ENCODE measurements around the gene KRTAP5-3.

The KRTAP5-3 gene

GRCh38 chr11:1567052-1567720, 41.1 kb downstream of the KRTAP5-3 start:
- Histone ChIP-seq H3K27ac (ENCODE audit: insufficient read depth in 1 of 2, low read depth in 1 of 2, low read length in 2 of 2, poor library complexity in 1 of 2, severe bottlenecking in 2 of 2) (no peak overlapping the region), H3K4me3 (ENCODE audit: control insufficient read depth in 1 of 7, extremely low read depth in 1 of 7, insufficient read depth in 4 of 7, low read depth in 2 of 7, low read length in 6 of 7) (no peak overlapping the region), H3K36me3 (ENCODE audit: control insufficient read depth in 4 of 4, insufficient read depth in 4 of 4, low read length in 3 of 4) (no peaks in the 10 kb centered on the region), H3K9me3 (ENCODE audit: control extremely low read depth in 1 of 5, control insufficient read depth in 4 of 5, insufficient read depth in 2 of 5, low read depth in 1 of 5, low read length in 4 of 5) (no peaks in the 10 kb centered on the region), H3K27me3 (replicated peaks in 2 of 5; ENCODE audit: control insufficient read depth in 4 of 5, insufficient read depth in 5 of 5, low read length in 4 of 5) (peaks cover 0 to 89% (median 23%) of the 10 kb centered on the region in 5 experiments), H3K4me1 (ENCODE audit: control extremely low read depth in 1 of 4, control insufficient read depth in 4 of 4, insufficient read depth in 4 of 4, low read length in 3 of 4) (peaks cover 0 to 9% (median 8%) of the 10 kb centered on the region in 4 experiments)
- CTCF ChIA-PET: no interaction called here
- DNase-seq: no peak
- POLR2A ChIA-PET: interaction anchor here (0.5 kb wide), 1 partner anchor 9 kb away, joined by 3 read pairs; no protein-coding TSS in a partner anchor
- WGBS (ENCODE audit: insufficient coverage): 86% methylated on average over 13 of the region's 13 CpGs

GRCh38 chr11:1566381-1567051, 41.7 kb downstream of the KRTAP5-3 start:
- Histone ChIP-seq H3K4me3 (ENCODE audit: control insufficient read depth in 1 of 7, extremely low read depth in 1 of 7, insufficient read depth in 4 of 7, low read depth in 2 of 7, low read length in 6 of 7) (no peak overlapping the region), H3K36me3 (ENCODE audit: control insufficient read depth in 4 of 4, insufficient read depth in 4 of 4, low read length in 3 of 4) (no peaks in the 10 kb centered on the region), H3K27ac (ENCODE audit: insufficient read depth in 1 of 2, low read depth in 1 of 2, low read length in 2 of 2, poor library complexity in 1 of 2, severe bottlenecking in 2 of 2) (no peak overlapping the region), H3K4me1 (ENCODE audit: control extremely low read depth in 1 of 4, control insufficient read depth in 4 of 4, insufficient read depth in 4 of 4, low read length in 3 of 4) (peaks cover 0 to 9% (median 8%) of the 10 kb centered on the region in 4 experiments), H3K27me3 (replicated peaks in 2 of 5; ENCODE audit: control insufficient read depth in 4 of 5, insufficient read depth in 5 of 5, low read length in 4 of 5) (peaks cover 0 to 95% (median 23%) of the 10 kb centered on the region in 5 experiments), H3K9me3 (ENCODE audit: control extremely low read depth in 1 of 5, control insufficient read depth in 4 of 5, insufficient read depth in 2 of 5, low read depth in 1 of 5, low read length in 4 of 5) (no peaks in the 10 kb centered on the region)
- WGBS (ENCODE audit: insufficient coverage): 80% methylated on average over 15 of the region's 20 CpGs
- DNase-seq: no peak
- POLR2A ChIA-PET: interaction anchor here (0.5 to 0.7 kb wide), 2 partner anchors 9 to 22 kb away, joined by 3 read pairs; no protein-coding TSS in a partner anchor
- CTCF ChIA-PET: interaction anchor here (0.6 to 2.6 kb wide), 4 partner anchors 8 to 402 kb away, joined by 3 to 20 read pairs (median 4); no protein-coding TSS in a partner anchor

GRCh38 chr11:1565904-1566247, 42.4 kb downstream of the KRTAP5-3 start:
- 71% methylated on average over 2 of the region's 5 CpGs for WGBS (ENCODE audit: insufficient coverage)
- H3K27ac ChIP-seq (ENCODE audit: insufficient read depth in 1 of 2, low read depth in 1 of 2, low read length in 2 of 2, poor library complexity in 1 of 2, severe bottlenecking in 2 of 2): no peak overlapping the region
- ChIA-PET CTCF (interaction anchor here (0.6 to 2.6 kb wide), 5 partner anchors 9 to 402 kb away, joined by 3 to 20 read pairs (median 4); no protein-coding TSS in a partner anchor), POLR2A (interaction anchor here (0.6 to 0.7 kb wide), 2 partner anchors 11 to 23 kb away, joined by 3 read pairs; no protein-coding TSS in a partner anchor)
- no peaks in the 10 kb centered on the region for H3K9me3 ChIP-seq (ENCODE audit: control extremely low read depth in 1 of 5, control insufficient read depth in 4 of 5, insufficient read depth in 2 of 5, low read depth in 1 of 5, low read length in 4 of 5)
- peaks cover 0 to 92% (median 23%) of the 10 kb centered on the region in 5 experiments for H3K27me3 ChIP-seq (replicated peaks in 2 of 5; ENCODE audit: control insufficient read depth in 4 of 5, insufficient read depth in 5 of 5, low read length in 4 of 5)
- no peaks in the 10 kb centered on the region for H3K36me3 ChIP-seq (ENCODE audit: control insufficient read depth in 4 of 4, insufficient read depth in 4 of 4, low read length in 3 of 4)
- peaks cover 0 to 3% (median 1%) of the 10 kb centered on the region in 4 experiments for H3K4me1 ChIP-seq (ENCODE audit: control extremely low read depth in 1 of 4, control insufficient read depth in 4 of 4, insufficient read depth in 4 of 4, low read length in 3 of 4)
- no peak overlapping the region for H3K4me3 ChIP-seq (ENCODE audit: control insufficient read depth in 1 of 7, extremely low read depth in 1 of 7, insufficient read depth in 4 of 7, low read depth in 2 of 7, low read length in 6 of 7)
- DNase-seq: no peak

DNA sequence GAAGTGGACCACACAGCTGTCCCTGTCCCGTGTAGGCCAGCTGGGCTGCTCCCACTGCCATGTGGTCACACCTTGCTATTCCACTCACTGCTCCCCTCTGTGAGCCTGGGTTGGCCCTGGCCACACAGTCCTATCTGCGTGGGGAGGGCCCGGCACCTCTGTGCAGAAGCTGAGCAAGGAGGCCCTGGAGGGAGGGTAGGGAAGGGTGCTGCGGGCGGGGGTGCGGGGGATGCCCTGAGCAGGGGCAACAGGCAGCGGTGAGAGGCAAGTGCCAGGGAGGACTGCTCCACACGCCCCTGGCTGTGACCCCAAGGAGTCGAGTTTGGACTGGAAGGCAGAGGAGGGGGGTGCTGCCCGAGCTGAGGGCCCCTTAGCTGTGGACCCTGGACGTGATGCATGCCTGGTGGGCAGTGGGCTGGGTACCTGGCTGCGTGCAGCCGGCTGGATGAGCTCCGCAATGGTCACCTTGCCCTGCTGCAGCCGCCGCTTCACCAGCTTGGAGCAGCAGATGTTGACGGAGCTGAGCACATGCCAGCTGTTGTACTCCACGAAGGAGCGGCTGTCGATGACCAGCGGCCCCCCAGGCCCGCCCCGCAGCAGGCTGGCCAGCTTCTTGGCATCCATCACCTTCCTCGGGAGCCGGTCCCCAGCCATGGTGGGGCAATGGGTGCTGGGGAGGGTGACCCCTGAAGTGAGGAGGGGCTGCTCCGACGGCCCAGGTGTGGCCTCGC, 42.9 kb downstream of the KRTAP5-3 start:
- DNase-seq: no peak
- 84% methylated on average over 25 of the region's 28 CpGs for WGBS (ENCODE audit: insufficient coverage)
- Histone ChIP-seq H3K4me1 (ENCODE audit: control extremely low read depth in 1 of 4, control insufficient read depth in 4 of 4, insufficient read depth in 4 of 4, low read length in 3 of 4) (no peaks in the 10 kb centered on the region), H3K4me3 (ENCODE audit: control insufficient read depth in 1 of 7, extremely low read depth in 1 of 7, insufficient read depth in 4 of 7, low read depth in 2 of 7, low read length in 6 of 7) (no peak overlapping the region), H3K27me3 (replicated peaks in 2 of 5; ENCODE audit: control insufficient read depth in 4 of 5, insufficient read depth in 5 of 5, low read length in 4 of 5) (peaks cover 0 to 92% (median 19%) of the 10 kb centered on the region in 5 experiments), H3K9me3 (ENCODE audit: control extremely low read depth in 1 of 5, control insufficient read depth in 4 of 5, insufficient read depth in 2 of 5, low read depth in 1 of 5, low read length in 4 of 5) (no peaks in the 10 kb centered on the region), H3K27ac (ENCODE audit: insufficient read depth in 1 of 2, low read depth in 1 of 2, low read length in 2 of 2, poor library complexity in 1 of 2, severe bottlenecking in 2 of 2) (no peak overlapping the region), H3K36me3 (ENCODE audit: control insufficient read depth in 4 of 4, insufficient read depth in 4 of 4, low read length in 3 of 4) (no peaks in the 10 kb centered on the region)
- ChIA-PET POLR2A (interaction anchor here (0.6 kb wide), 1 partner anchor 10 kb away, joined by 3 read pairs; no protein-coding TSS in a partner anchor), CTCF (interaction anchor here (1.2 to 2.6 kb wide), 4 partner anchors 9 to 12 kb away, joined by 4 to 20 read pairs (median 6); no protein-coding TSS in a partner anchor)

GRCh38 chr11:1564535-1565172, 43.6 kb downstream of the KRTAP5-3 start:
- ChIA-PET POLR2A (interaction anchor here (1.7 kb wide), 1 partner anchor 10 kb away, joined by 6 read pairs; no protein-coding TSS in a partner anchor), CTCF (interaction anchor here (1.7 to 2.6 kb wide), 2 partner anchors 10 to 12 kb away, joined by 7 to 20 read pairs; no protein-coding TSS in a partner anchor)
- WGBS (ENCODE audit: insufficient coverage): 22% methylated on average over 13 of the region's 16 CpGs
- no peak overlapping the region for H3K4me3 ChIP-seq (ENCODE audit: control insufficient read depth in 1 of 7, extremely low read depth in 1 of 7, insufficient read depth in 4 of 7, low read depth in 2 of 7, low read length in 6 of 7)
- no peak overlapping the region for H3K27ac ChIP-seq (ENCODE audit: insufficient read depth in 1 of 2, low read depth in 1 of 2, low read length in 2 of 2, poor library complexity in 1 of 2, severe bottlenecking in 2 of 2)
- DNase-seq: peak; percentile 35 to 73 (median 61)
- no peaks in the 10 kb centered on the region for H3K4me1 ChIP-seq (ENCODE audit: control extremely low read depth in 1 of 4, control insufficient read depth in 4 of 4, insufficient read depth in 4 of 4, low read length in 3 of 4)
- H3K27me3 ChIP-seq (replicated peaks in 2 of 5; ENCODE audit: control insufficient read depth in 4 of 5, insufficient read depth in 5 of 5, low read length in 4 of 5): peaks cover 0 to 92% (median 15%) of the 10 kb centered on the region in 5 experiments
- no peaks in the 10 kb centered on the region for H3K9me3 ChIP-seq (ENCODE audit: control extremely low read depth in 1 of 5, control insufficient read depth in 4 of 5, insufficient read depth in 2 of 5, low read depth in 1 of 5, low read length in 4 of 5)
- H3K36me3 ChIP-seq (ENCODE audit: control insufficient read depth in 4 of 4, insufficient read depth in 4 of 4, low read length in 3 of 4): no peaks in the 10 kb centered on the region

- no peaks in the 10 kb centered on the region for H3K9me3 ChIP-seq (ENCODE audit: control extremely low read depth in 1 of 5, control insufficient read depth in 4 of 5, insufficient read depth in 2 of 5, low read depth in 1 of 5, low read length in 4 of 5)
- WGBS (ENCODE audit: insufficient coverage): 76% methylated on average over 24 of the region's 29 CpGs
- ChIA-PET CTCF (interaction anchor here (1.7 to 2.6 kb wide), 2 partner anchors 10 to 11 kb away, joined by 7 to 20 read pairs; no protein-coding TSS in a partner anchor), POLR2A (interaction anchor here (0.8 to 1.7 kb wide), 2 partner anchors 9 to 11 kb away, joined by 3 to 6 read pairs; no protein-coding TSS in a partner anchor)
- no peak for DNase-seq
- H3K4me1 ChIP-seq (ENCODE audit: control extremely low read depth in 1 of 4, control insufficient read depth in 4 of 4, insufficient read depth in 4 of 4, low read length in 3 of 4): no peaks in the 10 kb centered on the region
- H3K27me3 ChIP-seq (replicated peaks in 2 of 5; ENCODE audit: control insufficient read depth in 4 of 5, insufficient read depth in 5 of 5, low read length in 4 of 5): peaks cover 0 to 92% (median 13%) of the 10 kb centered on the region in 5 experiments
- no peak overlapping the region for H3K4me3 ChIP-seq (ENCODE audit: control insufficient read depth in 1 of 7, extremely low read depth in 1 of 7, insufficient read depth in 4 of 7, low read depth in 2 of 7, low read length in 6 of 7)
- no peak overlapping the region for H3K27ac ChIP-seq (ENCODE audit: insufficient read depth in 1 of 2, low read depth in 1 of 2, low read length in 2 of 2, poor library complexity in 1 of 2, severe bottlenecking in 2 of 2)
- no peaks in the 10 kb centered on the region for H3K36me3 ChIP-seq (ENCODE audit: control insufficient read depth in 4 of 4, insufficient read depth in 4 of 4, low read length in 3 of 4)
Observed at GRCh38 chr11:1563697-1564534, 44.3 kb downstream of the KRTAP5-3 start.

All from common myeloid progenitor, CD34-positive (primary cell).